A549 (cell line): ENCODE data around the gene CACFD1.

Experiments used
- CBX8 ChIP-seq: fragments of 200-600 bp; sonication (generic); IDR thresholded peaks from 2 replicates; pipeline ENCODE4 v1.6.1; 2016
- CHD4 ChIP-seq: fragments of 200-600 bp; sonication (generic); IDR thresholded peaks from 2 replicates; pipeline ENCODE4 v1.6.1; 2016; ENCODE audit warnings: antibody characterized with exemption, mild to moderate bottlenecking, borderline replicate concordance
- CTCF ChIP-seq: fragments of >200 bp; sonication (Bioruptor Twin); formaldehyde crosslinking; IDR thresholded peaks from 3 replicates; pipeline ENCODE4 v1.5.1; 2016
- ELK1 ChIP-seq: fragments of 150-350 bp; IDR thresholded peaks from 2 replicates; pipeline ENCODE4 v1.6.1; 2014; ENCODE audit warnings: low read depth, mild to moderate bottlenecking, low read length
- EP300 ChIP-seq, 2 experiments: fragments of >200 bp; sonication (Bioruptor Twin); formaldehyde crosslinking; IDR thresholded peaks; 2 replicates in 1 of 2; 3 replicates in 1 of 2; pipeline ENCODE4 v1.6.1; 2016 to 2017
- HOXA7 ChIP-seq: fragments of 250-450 bp; sonication (Bioruptor Pico); IDR thresholded peaks from 2 replicates; pipeline ENCODE4 v1.5.0; 2020; ENCODE audit warnings: mild to moderate bottlenecking, moderate library complexity
- JUNB ChIP-seq: fragments of >200 bp; sonication (Bioruptor Twin); formaldehyde crosslinking; IDR thresholded peaks from 2 replicates; pipeline ENCODE4 v1.6.1; 2016
- MYC ChIP-seq: IDR thresholded peaks from 2 replicates; pipeline ENCODE4 v1.6.1; 2012; ENCODE audit warnings: mild to moderate bottlenecking, inconsistent platforms, low read length, improper control_type of control experiment, borderline replicate concordance
- POLR2A ChIP-seq: IDR thresholded peaks from 2 replicates; pipeline ENCODE4 v1.6.1; 2012; ENCODE audit warnings: mild to moderate bottlenecking, low read length
- RAD21 ChIP-seq, 2 experiments: fragments of >200 bp in 1 of 2; sonication (Bioruptor Twin) in 1 of 2; formaldehyde crosslinking in 1 of 2; IDR thresholded peaks in 1 of 2; conservative IDR thresholded peaks in 1 of 2; 2 replicates in 1 of 2; 3 replicates in 1 of 2; pipeline ENCODE4 v1.6.1; 2012 to 2018; ENCODE audit warnings: inconsistent platforms in 1 of 2
- SMC3 ChIP-seq: fragments of >200 bp; sonication (Bioruptor Twin); formaldehyde crosslinking; IDR thresholded peaks from 3 replicates; pipeline ENCODE4 v1.6.1; 2018; ENCODE audit warnings: inconsistent platforms
- USF2 ChIP-seq: fragments of 450-650 bp; IDR thresholded peaks from 2 replicates; pipeline ENCODE4 v1.6.1; 2014; ENCODE audit warnings: antibody characterized with exemption

- TF ChIP-seq POLR2A, result no peak
- no peak for TF ChIP-seq SMC3
- TF ChIP-seq CTCF, result no peak
- TF ChIP-seq CHD4, result no peak
- TF ChIP-seq EP300 (IDR thresholded peaks at IDR 0.05), result no peak
- no peak for TF ChIP-seq MYC
- no peak for TF ChIP-seq ELK1
- no peak for TF ChIP-seq CBX8
- TF ChIP-seq RAD21 (conservative IDR thresholded peaks at IDR 0.05 in 1 of 2, IDR thresholded peaks at IDR 0.05 in 1 of 2), result no peak
- TF ChIP-seq JUNB, result no peak
- TF ChIP-seq HOXA7 (CRISPR knock-in tag), result no peak
- no peak for TF ChIP-seq USF2
Measured at GRCh38 chr9:133471551-133472276, 11.9 kb downstream of the CACFD1 start.
